Activated CD4-positive, alpha-beta T cell treated with anti-CD3 and anti-CD28 coated beads, Interleukin-2, amount 10 ng/mL, durations not matched to agents 7 days and 5 days (primary cell): Measurements from ENCODE around the gene PPP1R7. TPM values are rescaled to one million over a fixed set of nuclear protein-coding genes. Genes with fewer than 3 reads are reported as not detected.

ENCODE experiments used
- CTCF ChIA-PET: fragments of 350-600 bp; sonication (Branson Sonifier 250); formaldehyde crosslinking; loops from one replicate; lab custom pipeline; 2021; ENCODE audit warnings: antibody characterized with exemption; lab: Charles Lee
- POLR2A ChIA-PET: fragments of 350-600 bp; sonication (Branson Sonifier 250); formaldehyde crosslinking; loops from one replicate; lab custom pipeline; 2021; ENCODE audit warnings: antibody characterized with exemption; lab: Charles Lee
- DNase-seq: peaks from one replicate; pipeline ENCODE4 v3.0.0-alpha.2; 2020
- H3K27ac Mint-ChIP-seq: one replicate; pipeline ENCODE4 v1.8.0; 2021; ENCODE audit warnings: mild to moderate bottlenecking, moderate library complexity, mixed read lengths
- H3K27me3 Mint-ChIP-seq: one replicate; pipeline ENCODE4 v1.8.0; 2021; ENCODE audit warnings: mixed read lengths
- H3K36me3 Mint-ChIP-seq: one replicate; pipeline ENCODE4 v1.8.0; 2021; ENCODE audit warnings: low read depth, mixed read lengths
- H3K4me1 Mint-ChIP-seq: one replicate; pipeline ENCODE4 v1.8.0; 2021; ENCODE audit warnings: mixed read lengths
- H3K4me3 Mint-ChIP-seq: one replicate; pipeline ENCODE4 v1.8.0; 2021; ENCODE audit warnings: mild to moderate bottlenecking, moderate library complexity, mixed read lengths
- H3K9me3 Mint-ChIP-seq: one replicate; pipeline ENCODE4 v1.8.0; 2021; ENCODE audit warnings: mixed read lengths
- total RNA-seq, 2 experiments: library from RNA; stranded (reverse); gene quantifications; one replicate each; pipeline ENCODE4 v1.2.3, GENCODE V29; 2021

The PPP1R7 gene
- total RNA-seq, 2 experiments from 2014 or later: 89.5 to 110 TPM

DNA sequence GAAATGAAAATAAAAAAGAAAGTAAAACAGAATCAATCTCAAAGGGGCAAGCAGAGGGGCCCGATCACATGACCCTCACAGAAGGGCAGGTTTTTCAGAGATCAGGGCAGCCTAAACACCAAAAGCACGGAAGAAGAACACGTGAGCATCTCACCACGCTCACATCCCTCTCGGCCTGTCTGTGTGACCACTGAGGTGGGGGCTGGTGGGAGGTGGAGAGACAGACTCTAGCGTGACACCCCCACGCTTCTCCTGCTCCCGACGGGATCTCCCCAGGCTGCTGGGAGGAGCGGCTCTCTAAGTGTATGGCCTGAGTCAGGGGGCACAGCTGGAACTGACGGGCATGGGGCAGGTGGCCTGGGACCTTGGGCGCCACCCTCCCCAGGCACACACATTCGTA lies 24.6 kb upstream of the PPP1R7 start:
- DNase-seq: no peak
- H3K36me3 Mint-ChIP-seq: peaks cover 36% of the 10 kb centered on the region

DNA sequence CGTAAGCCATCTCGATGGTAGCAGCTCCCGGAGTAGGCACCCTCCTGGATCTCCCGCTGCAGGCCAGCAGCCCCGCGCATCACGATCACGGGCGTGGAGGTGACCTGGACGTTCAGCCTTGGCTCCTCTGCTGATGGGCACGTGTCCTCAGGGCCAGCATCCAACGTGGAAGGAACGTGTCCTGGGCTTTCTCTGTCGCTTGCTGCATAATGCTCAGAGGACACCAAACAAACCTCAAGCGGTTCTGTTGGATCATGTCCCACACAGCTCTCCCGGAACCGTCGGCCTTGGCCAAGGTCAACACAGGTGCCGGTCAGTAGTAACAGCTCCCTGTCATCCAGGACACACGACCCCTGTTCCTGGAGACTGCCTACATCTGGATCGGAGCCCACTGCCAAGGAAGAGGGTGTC lies 24.1 kb upstream of the PPP1R7 start:
- CTCF ChIA-PET: interaction anchor here (1.2 to 1.4 kb wide), 3 partner anchors 10 to 17 kb away, joined by 4 read pairs; no protein-coding TSS in a partner anchor
- no peak for DNase-seq
- peaks cover 20% of the 10 kb centered on the region for H3K4me1 Mint-ChIP-seq
- peaks cover 33% of the 10 kb centered on the region for H3K36me3 Mint-ChIP-seq
- no peaks in the 10 kb centered on the region for H3K27me3 Mint-ChIP-seq
- no peak overlapping the region for H3K4me3 Mint-ChIP-seq
- no peaks in the 10 kb centered on the region for H3K9me3 Mint-ChIP-seq
- POLR2A ChIA-PET: no interaction called here
- no peak overlapping the region for H3K27ac Mint-ChIP-seq

More for the DNA sequence above, 24.6 kb upstream of the PPP1R7 start:
- H3K27ac Mint-ChIP-seq: no peak overlapping the region
- CTCF ChIA-PET: interaction anchor here (0.6 to 1.2 kb wide), 2 partner anchors 10 to 20 kb away, joined by 3 to 4 read pairs; no protein-coding TSS in a partner anchor
- H3K9me3 Mint-ChIP-seq: peaks cover 2% of the 10 kb centered on the region
- POLR2A ChIA-PET: no interaction called here
- H3K4me1 Mint-ChIP-seq: peaks cover 20% of the 10 kb centered on the region
- no peak overlapping the region for H3K4me3 Mint-ChIP-seq
- H3K27me3 Mint-ChIP-seq: no peaks in the 10 kb centered on the region

DNA sequence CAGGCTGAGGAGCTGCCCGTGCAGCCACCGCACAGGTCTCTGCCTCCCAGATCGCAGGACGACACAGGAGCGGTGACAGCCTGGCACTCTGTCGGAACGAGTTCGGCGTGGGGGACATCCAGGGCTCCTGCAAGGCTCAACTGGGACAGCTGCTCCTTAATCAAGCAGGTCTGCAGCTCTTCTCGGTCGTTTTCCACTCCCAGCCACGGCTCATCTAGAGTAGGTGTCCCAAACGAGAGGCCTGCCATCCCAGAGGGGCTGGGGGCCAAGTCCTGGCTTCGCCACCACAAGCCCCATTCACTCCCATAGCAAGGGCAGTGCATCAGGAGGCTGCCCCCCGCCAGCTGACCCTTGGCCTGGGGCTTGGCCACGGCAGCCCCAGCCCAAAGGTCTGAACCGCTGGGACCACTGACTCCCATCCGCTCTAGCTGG lies 23.5 kb upstream of the PPP1R7 start:
- CTCF ChIA-PET: interaction anchor here (0.6 to 1.4 kb wide), 4 partner anchors 12 to 522 kb away, joined by 3 to 4 read pairs (median 4); no protein-coding TSS in a partner anchor
- no peaks in the 10 kb centered on the region for H3K9me3 Mint-ChIP-seq
- H3K4me1 Mint-ChIP-seq: peaks cover 20% of the 10 kb centered on the region
- no peaks in the 10 kb centered on the region for H3K27me3 Mint-ChIP-seq
- no peak overlapping the region for H3K4me3 Mint-ChIP-seq
- H3K36me3 Mint-ChIP-seq: peaks cover 27% of the 10 kb centered on the region
- POLR2A ChIA-PET: no interaction called here
- no peak for DNase-seq
- no peak overlapping the region for H3K27ac Mint-ChIP-seq

DNA sequence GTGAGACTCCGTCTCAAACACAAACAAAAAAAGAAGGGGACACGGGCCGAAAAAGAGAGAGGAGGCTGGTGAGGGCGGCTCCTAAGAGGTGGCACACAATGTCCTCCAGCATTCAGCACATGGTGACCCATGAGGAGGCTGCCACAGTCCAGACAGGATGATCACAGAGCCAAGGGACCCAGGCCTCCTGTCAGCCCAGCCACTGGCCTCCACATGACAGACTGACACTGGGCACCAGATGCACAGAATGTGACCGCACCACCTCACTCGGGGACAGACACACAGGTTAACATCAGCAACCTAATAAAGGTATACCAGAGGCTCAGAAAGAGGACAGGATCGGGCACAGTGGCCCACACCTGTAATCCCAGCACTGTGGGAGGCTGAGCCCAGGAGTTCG lies 22.0 kb upstream of the PPP1R7 start:
- DNase-seq: no peak
- H3K9me3 Mint-ChIP-seq: no peaks in the 10 kb centered on the region
- H3K36me3 Mint-ChIP-seq: peaks cover 25% of the 10 kb centered on the region
- no peaks in the 10 kb centered on the region for H3K27me3 Mint-ChIP-seq
- H3K27ac Mint-ChIP-seq: peak overlapping the region; percentile 80
- peaks cover 20% of the 10 kb centered on the region for H3K4me1 Mint-ChIP-seq
- ChIA-PET POLR2A (no interaction called here), CTCF (no interaction called here)
- no peak overlapping the region for H3K4me3 Mint-ChIP-seq

DNA sequence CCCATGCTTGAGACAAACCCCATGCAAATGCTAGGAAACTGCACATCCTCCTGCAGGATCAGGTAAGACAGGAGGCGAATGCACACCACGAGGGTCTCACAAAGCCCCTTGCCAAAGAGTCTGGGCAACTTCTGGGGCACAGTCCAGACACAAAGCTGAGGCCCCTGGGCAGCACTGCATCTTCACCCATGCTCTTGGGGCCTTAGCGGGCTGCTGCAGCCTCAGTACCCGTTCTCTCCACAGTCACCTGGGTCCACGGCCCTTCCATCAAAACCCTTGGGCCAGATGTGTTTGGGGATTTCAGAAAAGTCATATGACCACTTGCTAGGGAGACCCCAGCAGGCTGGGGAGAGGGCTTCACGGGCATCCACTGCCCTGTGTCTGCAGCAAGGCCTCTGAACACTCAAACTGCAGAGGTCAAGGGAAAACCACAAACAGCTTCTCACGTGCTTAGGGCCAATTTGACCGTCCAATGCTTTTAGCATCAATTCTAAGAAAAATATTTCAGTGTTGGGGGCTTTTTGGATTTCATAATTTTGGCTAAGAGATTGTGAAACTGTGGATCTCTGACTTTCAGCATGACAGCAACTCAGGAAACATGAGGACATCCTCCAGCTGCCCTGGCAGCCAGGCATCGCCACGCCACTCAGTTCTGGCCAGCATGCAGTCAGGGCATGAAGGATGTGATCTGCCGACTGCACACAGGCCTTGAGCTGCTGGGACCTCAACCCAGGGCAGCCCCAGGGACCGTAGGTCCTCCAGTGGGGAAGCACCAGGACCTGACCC lies 21.0 kb upstream of the PPP1R7 start:
- Mint-ChIP-seq H3K27me3 (no peaks in the 10 kb centered on the region), H3K36me3 (peaks cover 20% of the 10 kb centered on the region), H3K27ac (peak overlapping the region; percentile 58), H3K9me3 (no peaks in the 10 kb centered on the region), H3K4me1 (peaks cover 17% of the 10 kb centered on the region), H3K4me3 (no peak overlapping the region)
- POLR2A ChIA-PET: no interaction called here
- DNase-seq: no peak
- CTCF ChIA-PET: interaction anchor here (1.4 kb wide), 1 partner anchor 20 kb away, joined by 4 read pairs; the partner anchor contains the start of gene PASK

DNA sequence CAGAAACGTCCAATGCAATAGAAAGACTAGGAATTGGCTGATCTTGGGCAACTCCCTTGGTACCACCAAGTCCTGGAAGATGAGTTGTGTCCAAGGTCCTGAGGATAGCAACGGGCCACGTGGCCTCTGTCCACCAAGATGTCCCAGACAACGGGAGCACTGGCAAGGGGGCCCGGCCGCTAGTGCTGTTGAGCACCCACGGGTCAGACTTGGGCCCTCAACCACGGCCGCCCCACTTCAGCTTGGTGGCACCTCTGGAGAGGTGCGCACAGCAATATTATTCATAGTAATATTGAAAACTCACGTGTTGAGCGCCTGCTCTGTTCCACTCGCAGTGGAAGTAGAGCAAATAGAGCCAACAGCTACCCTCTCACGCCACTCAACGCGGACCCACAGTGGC lies 20.0 kb upstream of the PPP1R7 start:
- Mint-ChIP-seq H3K4me3 (no peak overlapping the region), H3K9me3 (no peaks in the 10 kb centered on the region), H3K27ac (no peak overlapping the region), H3K27me3 (no peaks in the 10 kb centered on the region), H3K4me1 (peaks cover 17% of the 10 kb centered on the region), H3K36me3 (peaks cover 21% of the 10 kb centered on the region)
- ChIA-PET CTCF (interaction anchor here (0.6 to 1.4 kb wide), 3 partner anchors 19 to 87 kb away, joined by 3 to 4 read pairs (median 3); partner anchors contain the start of gene PASK), POLR2A (no interaction called here)
- DNase-seq: no peak

DNA sequence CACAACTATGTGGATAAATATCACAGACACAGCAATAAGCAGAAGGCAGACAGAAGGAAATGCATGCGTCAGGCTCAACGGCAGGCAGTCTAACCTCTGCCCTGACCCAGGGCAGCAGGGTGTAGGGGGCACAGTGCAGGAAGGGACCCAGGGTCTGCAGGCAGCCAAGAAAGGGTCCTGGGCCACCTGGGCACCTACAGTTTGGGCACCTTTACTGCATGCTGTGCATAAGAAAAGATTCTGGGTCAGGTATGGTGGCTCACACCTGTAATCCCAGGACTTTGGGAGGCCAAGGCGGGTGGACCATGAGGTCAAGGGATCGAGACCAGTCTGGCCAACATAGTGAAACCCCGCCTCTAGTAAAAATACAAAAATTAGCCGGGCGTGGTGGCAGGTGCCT lies 18.7 kb upstream of the PPP1R7 start:
- Mint-ChIP-seq H3K27me3 (no peaks in the 10 kb centered on the region), H3K27ac (no peak overlapping the region)
- CTCF ChIA-PET: no interaction called here

DNA sequence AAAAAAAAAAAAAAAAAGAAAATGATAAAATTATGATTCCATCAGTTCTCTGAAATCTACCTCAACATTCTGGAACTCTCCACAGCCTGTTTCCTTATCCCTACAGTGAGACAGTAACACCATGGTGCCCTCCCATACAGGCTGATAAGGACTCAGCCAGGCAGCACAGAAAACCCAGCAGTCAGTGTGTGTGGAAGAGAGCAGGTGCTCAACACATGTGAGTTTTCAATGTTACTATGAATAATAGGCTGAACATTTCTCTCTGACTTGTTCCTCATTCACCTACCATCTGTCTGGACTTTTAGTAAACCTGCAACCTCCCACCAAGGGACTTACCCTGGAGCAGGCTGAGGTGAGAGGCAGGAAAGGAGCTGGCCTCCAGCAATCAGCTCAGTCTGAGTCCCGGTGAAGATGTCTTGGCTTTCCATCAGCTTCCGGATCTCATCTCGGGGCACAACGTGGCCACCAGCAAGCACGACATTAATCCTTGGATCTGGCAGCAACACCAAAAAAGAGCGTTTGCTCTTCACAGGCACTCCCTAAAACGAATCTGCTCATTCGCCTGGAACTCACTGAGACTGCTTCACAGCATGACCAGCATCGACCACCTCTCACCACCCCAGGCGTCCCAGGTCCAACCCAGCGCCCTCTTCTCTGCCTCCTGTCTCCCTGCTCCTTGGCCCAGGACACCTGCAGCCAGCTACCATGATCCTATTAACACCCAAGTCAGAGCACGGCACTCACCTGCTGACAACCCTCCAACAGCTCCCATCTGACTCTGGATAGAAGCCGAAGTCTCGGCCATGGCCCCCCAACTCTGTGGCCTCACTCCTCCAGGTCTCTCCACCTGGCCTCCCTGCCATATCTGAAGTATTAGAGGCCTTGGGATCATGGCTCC lies 17.5 kb upstream of the PPP1R7 start:
- CTCF ChIA-PET: interaction anchor here (0.6 to 0.7 kb wide), 2 partner anchors 13 to 452 kb away, joined by 3 to 4 read pairs; no protein-coding TSS in a partner anchor
- peaks cover 25% of the 10 kb centered on the region for H3K36me3 Mint-ChIP-seq
- H3K9me3 Mint-ChIP-seq: no peaks in the 10 kb centered on the region
- H3K27me3 Mint-ChIP-seq: no peaks in the 10 kb centered on the region
- no peak overlapping the region for H3K4me3 Mint-ChIP-seq
- POLR2A ChIA-PET: no interaction called here
- DNase-seq: no peak
- peaks cover 10% of the 10 kb centered on the region for H3K4me1 Mint-ChIP-seq
- H3K27ac Mint-ChIP-seq: no peak overlapping the region

More for the DNA sequence above, 18.7 kb upstream of the PPP1R7 start:
- no peak overlapping the region for H3K4me3 Mint-ChIP-seq
- peaks cover 25% of the 10 kb centered on the region for H3K36me3 Mint-ChIP-seq
- DNase-seq: no peak
- H3K4me1 Mint-ChIP-seq: peaks cover 17% of the 10 kb centered on the region
- no peaks in the 10 kb centered on the region for H3K9me3 Mint-ChIP-seq
- POLR2A ChIA-PET: no interaction called here

DNA sequence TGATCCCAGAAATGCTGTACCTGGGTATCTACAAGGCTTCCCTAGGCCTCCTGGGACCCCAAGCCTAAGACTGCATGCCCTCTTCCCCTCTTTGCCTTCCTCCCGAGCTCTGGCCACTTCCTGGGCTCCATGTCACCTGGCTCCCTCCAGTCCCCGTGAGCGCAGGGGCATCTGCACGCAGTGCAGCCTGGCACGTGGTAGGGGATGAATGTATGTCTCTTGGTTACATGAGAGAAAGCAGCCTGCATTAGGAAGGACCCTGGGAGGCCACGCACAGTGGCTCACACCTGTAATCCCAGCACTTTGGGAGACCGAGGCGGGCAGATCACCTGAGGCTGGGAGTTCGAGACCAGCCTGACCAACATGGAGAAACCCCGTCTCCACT lies 16.8 kb upstream of the PPP1R7 start:
- POLR2A ChIA-PET: no interaction called here

DNA sequence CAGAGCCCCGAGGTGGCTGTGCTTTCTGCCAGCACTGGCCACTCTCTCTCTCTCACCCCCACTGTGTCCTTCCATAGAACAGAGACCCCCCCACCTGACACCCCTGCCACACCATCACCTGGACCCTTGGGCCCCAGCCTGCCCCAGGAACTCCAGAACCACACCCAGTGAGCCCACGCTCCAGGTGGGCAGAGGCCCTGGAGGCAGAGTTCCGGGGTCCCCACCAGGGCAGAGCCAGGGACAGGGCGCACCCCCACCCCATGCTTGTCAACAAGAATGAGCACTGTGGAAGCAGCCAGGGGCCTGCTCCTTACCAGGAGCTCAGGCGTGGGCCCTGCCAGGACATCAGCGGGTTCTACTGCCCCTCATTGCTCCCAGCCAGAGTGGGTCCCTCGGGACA lies 15.6 kb upstream of the PPP1R7 start:
- Mint-ChIP-seq H3K9me3 (no peaks in the 10 kb centered on the region), H3K4me1 (no peaks in the 10 kb centered on the region), H3K36me3 (peaks cover 27% of the 10 kb centered on the region), H3K27ac (no peak overlapping the region), H3K4me3 (no peak overlapping the region), H3K27me3 (no peaks in the 10 kb centered on the region)
- no peak for DNase-seq
- CTCF ChIA-PET: interaction anchor here (0.8 kb wide), 1 partner anchor 30 kb away, joined by 4 read pairs; no protein-coding TSS in a partner anchor
- POLR2A ChIA-PET: no interaction called here

More for the DNA sequence above, 16.8 kb upstream of the PPP1R7 start:
- no peaks in the 10 kb centered on the region for H3K9me3 Mint-ChIP-seq
- DNase-seq: no peak
- no peak overlapping the region for H3K4me3 Mint-ChIP-seq
- peaks cover 4% of the 10 kb centered on the region for H3K4me1 Mint-ChIP-seq
- H3K36me3 Mint-ChIP-seq: peaks cover 27% of the 10 kb centered on the region
- no peaks in the 10 kb centered on the region for H3K27me3 Mint-ChIP-seq
- no peak overlapping the region for H3K27ac Mint-ChIP-seq
- CTCF ChIA-PET: interaction anchor here (0.7 kb wide), 1 partner anchor 12 kb away, joined by 3 read pairs; no protein-coding TSS in a partner anchor

DNA sequence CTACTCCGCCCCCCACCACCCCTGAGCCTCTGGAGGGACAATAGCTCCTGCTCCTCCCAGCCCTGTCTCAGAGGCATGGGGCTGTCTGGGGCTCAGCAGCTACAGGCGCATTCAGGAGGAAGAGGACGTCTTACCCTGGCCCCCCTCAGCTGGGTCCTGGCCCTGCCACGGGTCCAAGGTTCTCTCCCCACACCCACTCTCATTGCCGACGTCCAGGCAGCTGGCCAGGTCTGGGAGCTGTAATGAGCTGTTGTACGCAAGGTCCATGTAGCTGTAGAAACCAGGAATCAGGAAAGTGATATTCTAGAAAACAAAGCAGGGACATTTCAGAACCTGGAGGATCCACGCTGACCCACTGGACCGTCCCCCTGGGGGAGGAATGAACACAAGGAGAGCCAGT lies 14.5 kb upstream of the PPP1R7 start:
- POLR2A ChIA-PET: interaction anchor here (0.7 kb wide), 1 partner anchor 14 kb away, joined by 3 read pairs; the partner anchor contains the start of gene PASK
- peaks cover 21% of the 10 kb centered on the region for H3K36me3 Mint-ChIP-seq

DNA sequence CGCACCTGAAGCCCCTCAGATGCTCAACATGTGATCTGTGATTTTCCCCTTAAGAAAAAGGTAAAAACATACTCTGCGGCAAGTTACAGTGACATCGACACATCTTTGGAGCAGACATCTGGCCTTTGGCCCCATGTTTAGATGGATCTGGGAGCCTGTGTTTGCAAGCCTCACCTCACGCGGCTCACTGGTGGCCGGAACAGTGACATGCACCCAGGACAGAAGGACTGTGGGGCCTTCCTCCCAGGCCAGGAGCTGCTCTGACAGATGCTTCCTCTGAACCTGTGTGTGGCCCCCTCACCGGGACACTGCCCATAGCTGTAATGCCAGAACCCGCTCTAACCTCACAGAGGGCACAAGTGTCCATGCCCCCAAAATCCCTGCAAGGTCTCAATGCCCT lies 14.1 kb upstream of the PPP1R7 start:
- ChIA-PET POLR2A (no interaction called here), CTCF (interaction anchor here (0.6 to 1.5 kb wide), 4 partner anchors 11 to 153 kb away, joined by 3 to 4 read pairs (median 3); partner anchors contain the start of gene PASK)
- no peak overlapping the region for H3K4me3 Mint-ChIP-seq
- no peak overlapping the region for H3K27ac Mint-ChIP-seq
- H3K36me3 Mint-ChIP-seq: peaks cover 20% of the 10 kb centered on the region
- no peaks in the 10 kb centered on the region for H3K9me3 Mint-ChIP-seq
- no peak for DNase-seq
- H3K4me1 Mint-ChIP-seq: no peaks in the 10 kb centered on the region
- H3K27me3 Mint-ChIP-seq: no peaks in the 10 kb centered on the region

More for the DNA sequence above, 14.5 kb upstream of the PPP1R7 start:
- Mint-ChIP-seq H3K27ac (no peak overlapping the region), H3K9me3 (no peaks in the 10 kb centered on the region), H3K4me3 (no peak overlapping the region), H3K4me1 (no peaks in the 10 kb centered on the region), H3K27me3 (no peaks in the 10 kb centered on the region)
- CTCF ChIA-PET: interaction anchor here (0.6 to 1.5 kb wide), 3 partner anchors 10 to 33 kb away, joined by 3 to 4 read pairs (median 4); no protein-coding TSS in a partner anchor
- DNase-seq: no peak
